CD14-positive monocyte (primary cell): ENCODE results near the gene KLHL25. TPM values are rescaled to one million over a fixed set of nuclear protein-coding genes. Genes with fewer than 3 reads are reported as not detected.

Experiments
- DNase-seq, 3 donors: peaks; one replicate each; pipeline ENCODE4 v3.0.0-alpha.2; 2011 to 2022
- H2AFZ ChIP-seq: 2 replicates; pipeline ENCODE4 v1.6.0; 2012; ENCODE audit warnings: mild to moderate bottlenecking, low read depth, low read length, inconsistent platforms; ENCODE audit not compliant: insufficient read depth, poor library complexity, severe bottlenecking
- H3K27ac ChIP-seq, 2 donors: 1 replicate in 1 of 2; 2 replicates in 1 of 2; pipeline ENCODE4 v1.5.1; 2012 to 2013; ENCODE audit warnings: low read length in 2 of 2, control low read depth in 1 of 2, inconsistent platforms in 1 of 2, low read depth in 1 of 2, mild to moderate bottlenecking in 1 of 2
- H3K27me3 ChIP-seq, 2 donors: one replicate each; pipeline versions ENCODE4 v1.6.0 to v1.6.1; 2011 to 2013; ENCODE audit warnings: low read length in 2 of 2; ENCODE audit not compliant: control insufficient read depth in 2 of 2, insufficient read depth in 2 of 2
- H3K36me3 ChIP-seq, 2 donors: replicated peaks in 1 of 2; 1 replicate in 1 of 2; 2 replicates in 1 of 2; pipeline versions ENCODE4 v1.5.1 to v1.6.1; 2012 to 2013; ENCODE audit warnings: low read length in 2 of 2, control low read depth in 1 of 2, inconsistent platforms in 1 of 2, mild to moderate bottlenecking in 1 of 2; ENCODE audit not compliant: insufficient read depth in 2 of 2, control insufficient read depth in 1 of 2
- H3K4me1 ChIP-seq, 2 donors: 1 replicate in 1 of 2; 2 replicates in 1 of 2; pipeline versions ENCODE4 v1.5.1 to v1.6.1; 2012 to 2013; ENCODE audit warnings: low read length in 2 of 2, control low read depth in 1 of 2, inconsistent platforms in 1 of 2, mild to moderate bottlenecking in 1 of 2, moderate library complexity in 1 of 2; ENCODE audit not compliant: insufficient read depth in 2 of 2, control insufficient read depth in 1 of 2
- H3K4me2 ChIP-seq: replicated peaks from 2 replicates; pipeline ENCODE3; 2012; ENCODE audit warnings: low read length, moderate library complexity, mild to moderate bottlenecking; ENCODE audit not compliant: poor library complexity, severe bottlenecking; ENCODE audit errors: extremely low read depth
- H3K4me3 ChIP-seq, 3 experiments: fragments of 200-600 bp in 1 of 3; sonication (generic) in 1 of 3; replicated peaks in 1 of 3; 1 replicate in 2 of 3; 2 replicates in 1 of 3; pipeline ENCODE4 v1.5.1; 2011 to 2013; ENCODE audit warnings: low read length in 3 of 3, mild to moderate bottlenecking in 3 of 3, control low read depth in 2 of 3, low read depth in 2 of 3, inconsistent platforms in 1 of 3, moderate library complexity in 1 of 3
- H3K79me2 ChIP-seq: 2 replicates; pipeline ENCODE4 v1.6.0; 2012; ENCODE audit warnings: mild to moderate bottlenecking, control low read depth, inconsistent platforms, low read length, moderate library complexity; ENCODE audit not compliant: insufficient read depth
- H3K9ac ChIP-seq: 2 replicates; pipeline ENCODE4 v1.6.0; 2017; ENCODE audit warnings: low read length, mild to moderate bottlenecking; ENCODE audit not compliant: insufficient read depth, poor library complexity, severe bottlenecking
- H3K9me3 ChIP-seq, 2 donors: replicated peaks in 1 of 2; 1 replicate in 1 of 2; 2 replicates in 1 of 2; pipeline versions ENCODE4 v1.5.1 to v1.6.1; 2012 to 2013; ENCODE audit warnings: low read length in 2 of 2, control low read depth in 1 of 2; ENCODE audit not compliant: control insufficient read depth in 1 of 2, insufficient read depth in 1 of 2
- H4K20me1 ChIP-seq: 2 replicates; pipeline ENCODE4 v1.6.0; 2012; ENCODE audit warnings: mild to moderate bottlenecking, low read length, control low read depth, moderate library complexity; ENCODE audit not compliant: insufficient read depth
- H3K27ac Mint-ChIP-seq, 7 donors: one replicate each; pipeline ENCODE4 v1.8.0; 2020; ENCODE audit warnings: mild to moderate bottlenecking in 7 of 7, mixed read lengths in 7 of 7, moderate library complexity in 6 of 7, inconsistent platforms in 2 of 7
- H3K27me3 Mint-ChIP-seq, 3 donors: one replicate each; pipeline ENCODE4 v1.8.0; 2021 to 2022; ENCODE audit warnings: low read depth in 3 of 3, mild to moderate bottlenecking in 3 of 3, mixed read lengths in 3 of 3, moderate library complexity in 3 of 3, inconsistent platforms in 1 of 3
- H3K36me3 Mint-ChIP-seq, 2 donors: one replicate each; pipeline ENCODE4 v1.8.0; 2020; ENCODE audit warnings: mixed read lengths in 2 of 2, inconsistent platforms in 1 of 2, mild to moderate bottlenecking in 1 of 2
- H3K4me1 Mint-ChIP-seq: one replicate; pipeline ENCODE4 v1.8.0; 2020; ENCODE audit warnings: mild to moderate bottlenecking, mixed read lengths
- H3K4me3 Mint-ChIP-seq, 2 donors: one replicate each; pipeline ENCODE4 v1.8.0; 2020; ENCODE audit warnings: mild to moderate bottlenecking in 2 of 2, mixed read lengths in 2 of 2, moderate library complexity in 1 of 2
- H3K9me3 Mint-ChIP-seq, 7 donors: one replicate each; pipeline ENCODE4 v1.8.0; 2020 to 2022; ENCODE audit warnings: mixed read lengths in 7 of 7, mild to moderate bottlenecking in 6 of 7, moderate library complexity in 6 of 7, inconsistent platforms in 2 of 7
- WGBS: methylation state at CpG from one replicate; pipeline ENCODE4 v1.1.5; 2013; ENCODE audit warnings: missing lambda C conversion rate; ENCODE audit not compliant: insufficient coverage; 5-methylcytosine and 5-hydroxymethylcytosine counted together
- intact Hi-C, 2 donors: fragments of 100-400 bp; cut with micrococcal nuclease; formaldehyde crosslinking; loops; one replicate each; pipeline versions ENCODE4 v1.15.0 to v1.15.1; 2023
- polyA plus RNA-seq, 3 donors: library from polyadenylated mRNA; depleted of rRNA in 1 of 3; unstranded in 2 of 3; stranded (reverse) in 1 of 3; fragments of 300-500 nt in 2 of 3; fragments of >200 nt in 1 of 3; fragmentation: Illumina TruSeq in 2 of 3; gene quantifications; 1 replicate in 2 of 3; 2 replicates in 1 of 3; pipeline ENCODE4 v1.2.3, GENCODE V29; 2012 to 2021
- TF ChIP-seq, protein P1 (sequence below): fragments of 200-600 bp; IDR thresholded peaks from one replicate; pipeline ENCODE4 v1.8.0; 2022; ENCODE audit warnings: antibody characterized with exemption, mild to moderate bottlenecking

The KLHL25 gene
- polyA plus RNA-seq, 3 donors: 0.27 to 0.60 (median 0.40) TPM

DNA sequence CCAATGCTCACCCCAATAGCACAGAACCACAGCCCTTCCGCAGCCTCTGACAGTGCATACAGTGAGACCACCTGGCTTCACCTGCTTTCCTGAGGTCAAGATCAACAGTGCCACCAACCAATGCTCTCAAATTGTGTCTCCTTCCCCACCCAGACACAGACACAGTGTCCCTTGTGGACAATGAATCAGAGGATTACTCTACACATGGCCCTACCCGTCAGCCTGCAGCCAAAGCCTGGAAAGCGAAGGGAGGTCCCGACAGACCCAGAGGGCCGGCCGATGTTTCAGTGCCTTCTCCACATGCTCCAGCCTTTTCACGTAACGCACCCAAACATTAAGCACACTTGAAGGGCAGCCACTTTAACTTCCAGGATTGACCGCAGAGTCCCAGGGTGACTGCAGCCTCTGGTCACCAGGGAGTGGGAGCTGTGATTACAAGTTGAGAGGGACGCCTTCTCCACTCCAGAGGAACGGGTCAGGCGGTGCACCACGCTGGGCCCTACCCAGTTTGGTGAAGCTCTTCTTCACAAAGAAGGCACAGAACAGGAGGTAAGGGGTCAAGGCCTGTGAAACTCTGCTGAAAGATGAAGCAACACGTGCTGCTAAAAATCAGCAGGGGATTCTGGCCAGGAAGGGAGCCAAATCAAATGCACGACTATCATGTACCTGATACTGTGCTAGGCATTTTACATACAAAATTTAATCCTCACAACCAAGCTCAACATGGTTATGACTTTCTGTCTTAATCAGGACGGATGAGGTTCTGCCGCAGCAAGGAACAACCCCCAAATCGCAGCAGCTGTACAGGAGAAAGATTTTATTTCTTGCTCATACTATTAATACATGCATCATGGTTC is 17.2 kb downstream of the KLHL25 start:
- Mint-ChIP-seq H3K9me3 (no peaks in the 10 kb centered on the region), H3K4me3 (no peak overlapping the region), H3K36me3 (no peaks in the 10 kb centered on the region), H3K27me3 (peaks cover 0 to 4% (median 2%) of the 10 kb centered on the region in 3 donors), H3K4me1 (peaks cover 7% of the 10 kb centered on the region), H3K27ac (no peak overlapping the region)
- 98% methylated on average over 12 of the region's 18 CpGs for WGBS
- Histone ChIP-seq H3K4me1 (peaks cover 0 to 9% of the 10 kb centered on the region in 2 donors), H3K36me3 (no peaks in the 10 kb centered on the region), H4K20me1 (no peaks in the 10 kb centered on the region), H3K27me3 (no peaks in the 10 kb centered on the region), H3K4me2 (no peak overlapping the region), H3K9me3 (no peaks in the 10 kb centered on the region), H3K27ac (no peak overlapping the region), H3K4me3 (no peak overlapping the region), H3K79me2 (no peaks in the 10 kb centered on the region), H2AFZ (no peak overlapping the region), H3K9ac (no peak overlapping the region)
- TF ChIP-seq, protein P1, sequence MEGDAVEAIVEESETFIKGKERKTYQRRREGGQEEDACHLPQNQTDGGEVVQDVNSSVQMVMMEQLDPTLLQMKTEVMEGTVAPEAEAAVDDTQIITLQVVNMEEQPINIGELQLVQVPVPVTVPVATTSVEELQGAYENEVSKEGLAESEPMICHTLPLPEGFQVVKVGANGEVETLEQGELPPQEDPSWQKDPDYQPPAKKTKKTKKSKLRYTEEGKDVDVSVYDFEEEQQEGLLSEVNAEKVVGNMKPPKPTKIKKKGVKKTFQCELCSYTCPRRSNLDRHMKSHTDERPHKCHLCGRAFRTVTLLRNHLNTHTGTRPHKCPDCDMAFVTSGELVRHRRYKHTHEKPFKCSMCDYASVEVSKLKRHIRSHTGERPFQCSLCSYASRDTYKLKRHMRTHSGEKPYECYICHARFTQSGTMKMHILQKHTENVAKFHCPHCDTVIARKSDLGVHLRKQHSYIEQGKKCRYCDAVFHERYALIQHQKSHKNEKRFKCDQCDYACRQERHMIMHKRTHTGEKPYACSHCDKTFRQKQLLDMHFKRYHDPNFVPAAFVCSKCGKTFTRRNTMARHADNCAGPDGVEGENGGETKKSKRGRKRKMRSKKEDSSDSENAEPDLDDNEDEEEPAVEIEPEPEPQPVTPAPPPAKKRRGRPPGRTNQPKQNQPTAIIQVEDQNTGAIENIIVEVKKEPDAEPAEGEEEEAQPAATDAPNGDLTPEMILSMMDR: no peak
- intact Hi-C loops: no loop called here
- no peak for DNase-seq

DNA sequence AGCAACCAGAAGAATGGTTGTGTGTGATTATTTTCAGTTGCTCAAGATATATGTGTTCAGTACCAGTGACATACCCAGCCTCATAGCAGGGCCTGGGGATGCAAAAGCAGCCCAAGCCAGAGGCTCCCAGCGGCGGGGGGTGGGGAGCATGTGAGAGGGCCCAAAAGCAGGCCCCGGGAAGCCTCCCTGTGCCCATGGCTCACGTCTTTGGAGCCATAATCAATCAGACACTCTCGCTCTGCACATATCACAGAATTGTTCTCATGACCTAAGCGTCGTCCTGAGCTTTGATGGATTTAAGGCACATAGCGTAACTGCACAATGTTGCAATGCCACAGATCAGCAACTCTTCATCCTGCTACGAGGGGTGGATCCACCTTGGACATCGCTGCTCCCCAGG is 20.8 kb downstream of the KLHL25 start:
- WGBS: 88% methylated on average over 8 of the region's 10 CpGs
- H3K4me2 ChIP-seq: no peak overlapping the region
- H3K79me2 ChIP-seq: no peaks in the 10 kb centered on the region
- Mint-ChIP-seq H3K36me3 (no peaks in the 10 kb centered on the region), H3K27ac (no peak overlapping the region), H3K4me3 (no peak overlapping the region), H3K27me3 (peaks cover 0 to 4% (median 0%) of the 10 kb centered on the region in 3 donors), H3K9me3 (peaks cover 0 to 9% (median 5%) of the 10 kb centered on the region in 7 donors), H3K4me1 (peaks cover 6% of the 10 kb centered on the region)
- H3K27me3 ChIP-seq: no peaks in the 10 kb centered on the region
- H3K9me3 ChIP-seq: peaks cover 0 to 7% of the 10 kb centered on the region in 2 donors
- H3K9ac ChIP-seq: no peak overlapping the region
- TF ChIP-seq, protein P1: no peak
- no peak overlapping the region for H2AFZ ChIP-seq
- DNase-seq: no peak
- H4K20me1 ChIP-seq: no peaks in the 10 kb centered on the region
- H3K36me3 ChIP-seq: no peaks in the 10 kb centered on the region
- intact Hi-C loops: no loop called here
- no peak overlapping the region for H3K27ac ChIP-seq
- H3K4me3 ChIP-seq: no peak overlapping the region
- H3K4me1 ChIP-seq: no peaks in the 10 kb centered on the region
